GM12878 (cell line): ENCODE results near the gene EPB41L4B. TPM values are rescaled to one million over a fixed set of nuclear protein-coding genes. Genes with fewer than 3 reads are reported as not detected.

Source experiments
- ATAC-seq: fragments of 200-7000 bp; cut with Tn5 transposase; 3 replicates; pipeline ENCODE4 v1.9.1; 2020; ENCODE audit warnings: mild to moderate bottlenecking, moderate library complexity
- BruUV-seq: library from RNA; stranded (reverse); fragments of 400-500 nt; replicated peaks from 2 replicates; lab custom pipeline; 2021; lab: Mats Ljungman, UMichigan
- CTCF ChIA-PET: fragments of 300-600 bp; sonication (Branson Sonifier 250); formaldehyde crosslinking; extraction: SDS; loops from one replicate; lab custom pipeline; 2021; ENCODE audit warnings: inconsistent platforms; lab: Yijun Ruan, JAX
- POLR2A ChIA-PET: fragments of 350-600 bp; formaldehyde crosslinking; extraction: SDS; loops from one replicate; lab custom pipeline; 2021; ENCODE audit warnings: inconsistent platforms; lab: Charles Lee
- RAD21 ChIA-PET: fragments of 300-600 bp; sonication (Branson Sonifier 250); formaldehyde crosslinking; loops from one replicate; lab custom pipeline; 2023; ENCODE audit warnings: antibody characterized with exemption; ENCODE audit not compliant: unreplicated experiment; lab: Charles Lee
- SMC1A ChIA-PET: fragments of 300-600 bp; sonication (Branson Sonifier 250); formaldehyde crosslinking; loops from one replicate; lab custom pipeline; 2023; ENCODE audit not compliant: unreplicated experiment, uncharacterized antibody; lab: Charles Lee
- DNase-seq: peaks from one replicate; pipeline ENCODE4 v3.0.0-alpha.2; 2011; ENCODE audit warnings: low read depth, low spot score
- FAIRE-seq: peaks from 3 replicates; lab custom pipeline; 2011; peaks lifted over from hg19 to GRCh38; lab: Jason Lieb, UNC
- H2AFZ ChIP-seq: 2 replicates; pipeline ENCODE4 v1.6.0; 2011; ENCODE audit warnings: low read depth, low read length, control low read depth; ENCODE audit not compliant: control insufficient read depth
- H3K27ac ChIP-seq: 2 replicates; pipeline ENCODE4 v1.5.1; 2011; ENCODE audit warnings: control low read depth; ENCODE audit not compliant: control insufficient read depth, insufficient read depth
- H3K27me3 ChIP-seq, 2 experiments: replicated peaks in 1 of 2; 2 replicates each; pipeline versions ENCODE4 v1.6.0 to v1.6.1; 2011; ENCODE audit warnings: low read length in 1 of 2; ENCODE audit not compliant: control insufficient read depth in 2 of 2, insufficient read depth in 2 of 2
- H3K36me3 ChIP-seq, 2 experiments: 2 replicates each; pipeline ENCODE4 v1.5.1; 2011; ENCODE audit warnings: low read length in 1 of 2; ENCODE audit not compliant: control insufficient read depth in 2 of 2, insufficient read depth in 2 of 2
- H3K4me1 ChIP-seq: 2 replicates; pipeline ENCODE4 v1.6.1; 2011; ENCODE audit warnings: mild to moderate bottlenecking, low read length, moderate library complexity, mixed read lengths; ENCODE audit not compliant: control insufficient read depth, insufficient read depth
- H3K4me2 ChIP-seq: 2 replicates; pipeline ENCODE4 v1.6.0; 2011; ENCODE audit warnings: control low read depth; ENCODE audit not compliant: control insufficient read depth, insufficient read depth
- H3K4me3 ChIP-seq: fragments of 200-600 bp; sonication (generic); 2 replicates; pipeline ENCODE4 v1.5.1; 2016
- H3K79me2 ChIP-seq: 2 replicates; pipeline ENCODE4 v1.6.0; 2011; ENCODE audit warnings: low read length; ENCODE audit not compliant: control insufficient read depth, insufficient read depth
- H3K9ac ChIP-seq: 2 replicates; pipeline ENCODE4 v1.8.0; 2011; ENCODE audit warnings: low read length, control low read depth, mixed read lengths; ENCODE audit not compliant: control insufficient read depth, insufficient read depth
- H3K9me3 ChIP-seq: replicated peaks from 3 replicates; pipeline ENCODE4 v1.5.1; 2011; ENCODE audit warnings: mild to moderate bottlenecking, low read length; ENCODE audit not compliant: control insufficient read depth, insufficient read depth
- H4K20me1 ChIP-seq: 2 replicates; pipeline ENCODE4 v1.6.0; 2011; ENCODE audit not compliant: control insufficient read depth, insufficient read depth
- CREM ChIP-seq: IDR thresholded peaks from 2 replicates; pipeline ENCODE4 v1.6.1; 2014; ENCODE audit warnings: antibody characterized with exemption, low read depth
- EP300 ChIP-seq, 2 experiments: fragments of 150-350 bp in 1 of 2; IDR thresholded peaks; 2 replicates each; pipeline ENCODE4 v1.6.1; 2011 to 2012; ENCODE audit warnings: low read depth in 2 of 2, low read length in 2 of 2, borderline replicate concordance in 1 of 2, improper control_type of control experiment in 1 of 2, inconsistent platforms in 1 of 2; ENCODE audit not compliant: control insufficient read depth in 1 of 2
- ZNF592 ChIP-seq: fragments of 450-650 bp; IDR thresholded peaks from 2 replicates; pipeline ENCODE4 v1.6.1; 2017; ENCODE audit warnings: mild to moderate bottlenecking, moderate library complexity
- WGBS: methylation state at CpG from one replicate; pipeline ENCODE4 v1.1.6; 2016; ENCODE audit warnings: low lambda C conversion rate; ENCODE audit not compliant: insufficient replicate concordance, insufficient coverage; ENCODE audit errors: missing lambda C conversion rate; 5-methylcytosine and 5-hydroxymethylcytosine counted together
- in situ Hi-C: fragments of 300-500 bp; cut with MboI; formaldehyde crosslinking; loops from 9 replicates; pipeline ENCODE4 v1.14.3; 2018; ENCODE audit warnings: mixed read lengths
- intact Hi-C: fragments of 100-400 bp; cut with micrococcal nuclease; formaldehyde crosslinking; loops from one replicate; pipeline ENCODE4 v1.14.2; 2022; ENCODE audit not compliant: unreplicated experiment
- polyA plus RNA-seq, 11 experiments: library from polyadenylated mRNA; depleted of rRNA in 4 of 11; unstranded in 6 of 11; stranded (reverse) in 5 of 11; fragments of >200 nt; fragmentation: Nextera tagmentation in 4 of 11; fragmentation: Illumina TruSeq in 1 of 11; extraction: Ambion mirVana in 4 of 11; extraction: Trizol in 1 of 11; gene quantifications; 1 replicate in 1 of 11; 2 replicates in 10 of 11; pipeline versions ENCODE4 v1.2.1 to v1.2.3, GENCODE V29; 2011 to 2016; ENCODE audit warnings: inconsistent platforms in 2 of 11, missing spikeins in 2 of 11, low read depth in 1 of 11
- total RNA-seq, 4 experiments: library from RNA; depleted of rRNA in 3 of 4; stranded (reverse); fragments of >200 nt in 3 of 4; fragmentation: Illumina TruSeq in 1 of 4; extraction: Trizol in 1 of 4; gene quantifications; 2 replicates each; pipeline versions ENCODE4 v1.2.1 to v1.2.3, GENCODE V29; 2013 to 2021

EPB41L4B gene
- total and polyA plus RNA-seq, 10 of the 15 experiments (the other 5 are each of a cell fraction or from before 2014, with no cell fraction given), result 0.04 to 0.75 (median 0.13) TPM; not detected in 1

GRCh38 chr9:109315480-109316206, 5.2 kb downstream of the EPB41L4B start:
- no peaks in the 10 kb centered on the region for H3K4me1 ChIP-seq
- no peak overlapping the region for H3K27ac ChIP-seq
- 31% methylated on average over 7 of the region's 7 CpGs for WGBS
- no TSS peak for BruUV-seq
- FAIRE-seq (no peak), DNase-seq (no peak), ATAC-seq (no peak)
- H3K9me3 ChIP-seq, result no peaks in the 10 kb centered on the region
- POLR2A ChIA-PET, result no interaction called here
- no peaks in the 10 kb centered on the region for H3K36me3 ChIP-seq
- no peak overlapping the region for H3K4me3 ChIP-seq
- intact Hi-C loops (no loop called here), in situ Hi-C loops (no loop called here)
- H3K4me2 ChIP-seq, result no peak overlapping the region
- H3K27me3 ChIP-seq, result peaks cover 6 to 8% of the 10 kb centered on the region in 2 experiments
- TF ChIP-seq CREM (no peak), ZNF592 (no peak), EP300 (IDR thresholded peaks at IDR 0.05; ENCODE audit: borderline replicate concordance in 1 of 2, control insufficient read depth in 1 of 2, low read depth in 2 of 2, low read length in 2 of 2) (no peak)
- H3K79me2 ChIP-seq, result no peaks in the 10 kb centered on the region
- no peak overlapping the region for H3K9ac ChIP-seq
- RAD21 ChIA-PET, result interaction anchor here (1.8 kb wide), 1 partner anchor 150 kb away, joined by 4 read pairs; no protein-coding TSS in a partner anchor
- no peaks in the 10 kb centered on the region; the same call in 1 of the 2 replicates for H4K20me1 ChIP-seq
- SMC1A ChIA-PET, result no interaction called here
- no peak overlapping the region for H2AFZ ChIP-seq
- CTCF ChIA-PET, result interaction anchor here (1.0 to 1.6 kb wide), 3 partner anchors 96 to 154 kb away, joined by 3 to 5 read pairs (median 3); no protein-coding TSS in a partner anchor
